A549 (cell line): ENCODE data around the gene DDIT4L.
"Not testable (repeated sequence)": the region's sequence is repeated elsewhere in the genome, so short reads cannot be mapped to it uniquely, and the experiment has no call there.

Source experiments
- CTCF ChIP-seq: fragments of >200 bp; sonication (Bioruptor Twin); formaldehyde crosslinking; IDR thresholded peaks from 3 replicates; pipeline ENCODE4 v1.5.1; 2016
- EP300 ChIP-seq, 2 experiments: fragments of >200 bp; sonication (Bioruptor Twin); formaldehyde crosslinking; IDR thresholded peaks; 2 replicates in 1 of 2; 3 replicates in 1 of 2; pipeline ENCODE4 v1.6.1; 2016 to 2017
- ESRRA ChIP-seq: fragments of 150-350 bp; IDR thresholded peaks from 2 replicates; pipeline ENCODE4 v1.6.1; 2014; ENCODE audit warnings: mild to moderate bottlenecking, low read length, borderline replicate concordance
- FOXS1 ChIP-seq: fragments of 250-450 bp; sonication (Bioruptor Pico); IDR thresholded peaks from 2 replicates; pipeline ENCODE4 v1.5.0; 2020; ENCODE audit warnings: mild to moderate bottlenecking, moderate library complexity
- HOXA7 ChIP-seq: fragments of 250-450 bp; sonication (Bioruptor Pico); IDR thresholded peaks from 2 replicates; pipeline ENCODE4 v1.5.0; 2020; ENCODE audit warnings: mild to moderate bottlenecking, moderate library complexity
- JUNB ChIP-seq: fragments of >200 bp; sonication (Bioruptor Twin); formaldehyde crosslinking; IDR thresholded peaks from 2 replicates; pipeline ENCODE4 v1.6.1; 2016
- MAFK ChIP-seq: fragments of 450-650 bp; IDR thresholded peaks from 2 replicates; pipeline ENCODE4 v1.6.1; 2014; ENCODE audit not compliant: partially characterized antibody
- MAX ChIP-seq: IDR thresholded peaks from 2 replicates; pipeline ENCODE4 v1.6.1; 2012

DNA sequence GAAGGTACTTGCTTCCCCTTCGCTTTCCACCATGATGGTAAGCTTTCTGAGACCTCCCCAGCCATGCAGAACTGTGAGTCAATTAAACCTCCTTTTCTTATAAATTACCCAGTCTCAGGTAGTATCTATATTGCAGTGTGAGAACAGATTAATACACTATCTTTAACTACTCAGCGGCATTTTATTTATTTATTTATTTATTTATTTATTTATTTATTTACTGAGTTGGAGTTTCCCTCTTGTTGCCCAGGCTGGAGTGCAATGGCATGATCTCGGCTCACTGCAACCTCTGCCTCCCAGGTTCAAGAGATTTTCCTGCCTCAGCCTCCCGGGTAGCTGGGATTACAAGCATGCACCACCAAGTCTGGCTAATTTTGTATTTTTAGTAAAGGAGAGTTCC lies 52.9 kb downstream of the DDIT4L start:
- TF ChIP-seq CTCF; JUNB; HOXA7 (CRISPR knock-in tag); FOXS1 (CRISPR knock-in tag); MAFK; EP300 (IDR thresholded peaks at IDR 0.05); ESRRA; MAX: not testable (repeated sequence)
